HEK293 (cell line): ENCODE measurements around the gene MEGF6.

Source experiments
- CTCF ChIA-PET: fragments of 350-600 bp; formaldehyde crosslinking; extraction: SDS; loops from one replicate; lab custom pipeline; 2021; ENCODE audit warnings: antibody characterized with exemption; lab: Yijun Ruan, JAX
- POLR2A ChIA-PET: fragments of 300-600 bp; formaldehyde crosslinking; extraction: SDS; loops from one replicate; lab custom pipeline; 2020; ENCODE audit warnings: antibody characterized with exemption, inconsistent platforms; lab: Yijun Ruan, JAX
- H3K27ac ChIP-seq: fragments of 200-500 bp; sonication (Bioruptor generic); 2 replicates; pipeline ENCODE4 v1.5.1; 2014; ENCODE audit warnings: low read depth, low read length, control low read depth, inconsistent platforms; ENCODE audit errors: extremely low read depth
- H3K36me3 ChIP-seq, 2 experiments: fragments of 200-500 bp in 1 of 2; sonication (Bioruptor generic) in 1 of 2; 1 replicate in 1 of 2; 2 replicates in 1 of 2; pipeline ENCODE4 v1.5.1; 2014 to 2017; ENCODE audit warnings: inconsistent platforms in 2 of 2, low read length in 2 of 2; ENCODE audit not compliant: control insufficient read depth in 2 of 2, insufficient read depth in 1 of 2
- H3K4me1 ChIP-seq: fragments of 200-500 bp; sonication (Bioruptor generic); 2 replicates; pipeline ENCODE4 v1.5.1; 2014; ENCODE audit warnings: mild to moderate bottlenecking, low read length, inconsistent platforms; ENCODE audit not compliant: control insufficient read depth, insufficient read depth
- H3K4me3 ChIP-seq: 2 replicates; pipeline ENCODE4 v1.5.1; 2011; ENCODE audit warnings: low read depth, mild to moderate bottlenecking, control low read depth, low read length, moderate library complexity
- H3K9me3 ChIP-seq: fragments of 200-500 bp; sonication (Bioruptor generic); 2 replicates; pipeline ENCODE4 v1.5.1; 2014; ENCODE audit warnings: low read depth, low read length, inconsistent platforms; ENCODE audit not compliant: control insufficient read depth, insufficient read depth
- GLIS1 ChIP-seq: fragments of 450-650 bp; formaldehyde crosslinking; IDR thresholded peaks from 2 replicates; pipeline ENCODE4 v1.5.1; 2016; ENCODE audit warnings: missing biosample characterization, missing genetic modification characterization
- GLIS2 ChIP-seq: fragments of 450-650 bp; formaldehyde crosslinking; IDR thresholded peaks from 2 replicates; pipeline ENCODE4 v1.5.1; 2016; ENCODE audit warnings: missing biosample characterization, missing genetic modification characterization
- HIC1 ChIP-seq: fragments of 450-650 bp; formaldehyde crosslinking; IDR thresholded peaks from 2 replicates; pipeline ENCODE4 v1.5.1; 2016; ENCODE audit warnings: missing biosample characterization, missing genetic modification characterization
- KLF1 ChIP-seq: fragments of 450-650 bp; formaldehyde crosslinking; IDR thresholded peaks from 2 replicates; pipeline ENCODE4 v1.5.1; 2016; ENCODE audit warnings: missing biosample characterization, missing genetic modification characterization
- KLF10 ChIP-seq: fragments of 450-650 bp; IDR thresholded peaks from 2 replicates; pipeline ENCODE4 v1.5.1; 2018; ENCODE audit warnings: missing biosample characterization, mild to moderate bottlenecking, missing genetic modification characterization
- KLF8 ChIP-seq: fragments of 450-650 bp; formaldehyde crosslinking; IDR thresholded peaks from 2 replicates; pipeline ENCODE4 v1.5.1; 2016; ENCODE audit warnings: missing biosample characterization, missing genetic modification characterization
- KLF9 ChIP-seq: fragments of 450-650 bp; formaldehyde crosslinking; IDR thresholded peaks from 2 replicates; pipeline ENCODE4 v1.5.1; 2016; ENCODE audit warnings: missing biosample characterization, missing genetic modification characterization, low read depth
- PATZ1 ChIP-seq: fragments of 450-650 bp; formaldehyde crosslinking; IDR thresholded peaks from 2 replicates; pipeline ENCODE4 v1.5.1; 2016; ENCODE audit warnings: missing biosample characterization, missing genetic modification characterization
- SCRT2 ChIP-seq: fragments of 450-650 bp; formaldehyde crosslinking; IDR thresholded peaks from 2 replicates; pipeline ENCODE4 v1.5.1; 2016; ENCODE audit warnings: missing biosample characterization, missing genetic modification characterization
- SP3 ChIP-seq: fragments of 450-650 bp; formaldehyde crosslinking; IDR thresholded peaks from 2 replicates; pipeline ENCODE4 v1.5.1; 2016; ENCODE audit warnings: missing biosample characterization, missing genetic modification characterization
- YY1 ChIP-seq: fragments of 450-650 bp; formaldehyde crosslinking; IDR thresholded peaks from 2 replicates; pipeline ENCODE4 v1.5.1; 2018; ENCODE audit warnings: missing biosample characterization, missing genetic modification characterization
- ZBTB20 ChIP-seq: fragments of 450-650 bp; formaldehyde crosslinking; IDR thresholded peaks from 2 replicates; pipeline ENCODE4 v1.5.1; 2016; ENCODE audit warnings: missing biosample characterization, missing genetic modification characterization
- ZBTB48 ChIP-seq: fragments of 450-650 bp; formaldehyde crosslinking; IDR thresholded peaks from 2 replicates; pipeline ENCODE4 v1.5.1; 2016; ENCODE audit warnings: missing biosample characterization, missing genetic modification characterization
- ZBTB7A ChIP-seq: fragments of 450-650 bp; formaldehyde crosslinking; IDR thresholded peaks from 2 replicates; pipeline ENCODE4 v1.5.1; 2016; ENCODE audit warnings: low read depth, missing biosample characterization, missing genetic modification characterization
- ZBTB8A ChIP-seq: fragments of 450-650 bp; formaldehyde crosslinking; IDR thresholded peaks from 2 replicates; pipeline ENCODE4 v1.5.1; 2016; ENCODE audit warnings: missing biosample characterization, missing genetic modification characterization
- ZFP69B ChIP-seq: fragments of 450-650 bp; formaldehyde crosslinking; IDR thresholded peaks from 2 replicates; pipeline ENCODE4 v1.5.1; 2016; ENCODE audit warnings: missing biosample characterization, missing genetic modification characterization
- ZIC2 ChIP-seq: fragments of 450-650 bp; formaldehyde crosslinking; IDR thresholded peaks from 2 replicates; pipeline ENCODE4 v1.5.1; 2016; ENCODE audit warnings: missing biosample characterization, missing genetic modification characterization
- ZNF223 ChIP-seq: fragments of 450-650 bp; formaldehyde crosslinking; IDR thresholded peaks from 2 replicates; pipeline ENCODE4 v1.5.1; 2016; ENCODE audit warnings: missing biosample characterization, missing genetic modification characterization
- ZNF335 ChIP-seq: fragments of 450-650 bp; formaldehyde crosslinking; conservative IDR thresholded peaks from 2 replicates; pipeline ENCODE4 v1.5.1; 2016; ENCODE audit warnings: missing biosample characterization, missing genetic modification characterization
- ZNF449 ChIP-seq: fragments of 450-650 bp; formaldehyde crosslinking; IDR thresholded peaks from 2 replicates; pipeline ENCODE4 v1.5.1; 2017; ENCODE audit warnings: missing biosample characterization, mild to moderate bottlenecking, missing genetic modification characterization, moderate library complexity
- ZNF585B ChIP-seq: fragments of 450-650 bp; formaldehyde crosslinking; IDR thresholded peaks from 2 replicates; pipeline ENCODE4 v1.5.1; 2016; ENCODE audit warnings: missing biosample characterization, missing genetic modification characterization
- ZNF624 ChIP-seq: fragments of 450-650 bp; formaldehyde crosslinking; IDR thresholded peaks from 2 replicates; pipeline ENCODE4 v1.5.1; 2017; ENCODE audit warnings: missing biosample characterization, missing genetic modification characterization
- ZNF701 ChIP-seq: fragments of 450-650 bp; formaldehyde crosslinking; IDR thresholded peaks from 2 replicates; pipeline ENCODE4 v1.5.1; 2016; ENCODE audit warnings: missing biosample characterization, missing genetic modification characterization
- ZNF747 ChIP-seq: fragments of 450-650 bp; formaldehyde crosslinking; IDR thresholded peaks from 2 replicates; pipeline ENCODE4 v1.5.1; 2016; ENCODE audit warnings: missing biosample characterization, missing genetic modification characterization
- TF ChIP-seq, protein P1 (sequence below): fragments of 450-650 bp; IDR thresholded peaks from 2 replicates; pipeline ENCODE4 v1.5.1; 2018; ENCODE audit warnings: missing biosample characterization, mild to moderate bottlenecking, missing genetic modification characterization
- TF ChIP-seq, protein P2 (sequence below): IDR thresholded peaks from 2 replicates; pipeline ENCODE4 v1.6.1; 2011; ENCODE audit warnings: mild to moderate bottlenecking, low read depth, low read length, borderline replicate concordance
- TF ChIP-seq, protein P3 (sequence below): fragments of 450-650 bp; formaldehyde crosslinking; IDR thresholded peaks from 2 replicates; pipeline ENCODE4 v1.5.1; 2016; ENCODE audit warnings: missing biosample characterization, missing genetic modification characterization

The MEGF6 gene

DNA sequence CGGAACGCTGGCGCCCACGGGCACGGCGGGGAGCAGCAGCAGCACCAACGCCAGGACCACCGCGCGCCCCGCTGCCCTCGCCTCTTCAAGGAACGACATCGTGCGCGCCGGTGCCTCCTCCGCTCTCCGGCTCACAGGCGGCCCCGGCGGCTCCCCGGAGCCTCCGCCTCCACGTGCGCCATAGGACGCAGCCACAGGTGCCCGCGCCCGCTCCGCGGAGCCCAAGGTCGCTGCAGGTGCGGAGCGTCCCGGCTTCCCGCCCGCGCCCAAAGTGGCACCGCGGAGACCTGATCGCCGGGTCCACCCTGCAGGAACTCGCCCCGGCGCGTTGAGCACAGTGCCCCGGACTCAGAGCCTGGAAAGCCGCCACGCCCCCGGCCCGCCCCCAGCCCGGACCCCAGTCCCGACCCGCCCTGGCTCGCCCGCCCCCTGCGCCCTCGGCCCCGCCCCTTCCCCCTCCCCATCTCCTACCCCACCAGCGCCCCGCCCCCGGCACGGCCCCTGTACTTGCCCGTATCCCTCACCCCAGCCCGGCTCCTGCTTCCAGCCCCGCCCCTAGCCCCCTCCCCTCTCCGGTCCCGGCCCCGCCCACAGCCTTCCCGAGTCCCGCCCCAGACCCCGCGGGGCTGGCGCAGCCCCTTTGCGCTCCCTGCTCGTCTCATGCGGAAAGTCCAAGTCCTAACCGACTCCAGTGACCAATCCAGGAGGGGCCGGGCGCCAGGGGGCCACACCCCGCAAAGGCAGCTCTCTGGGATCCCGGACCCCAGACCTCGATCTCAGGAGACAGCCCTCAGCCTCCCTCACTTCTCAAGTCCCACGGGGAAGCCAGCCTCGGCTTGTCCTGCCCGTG, at the start of gene MEGF6:
TSS of gene MEGF6 (minus strand) at position 339 of the 850 bp plus-strand sequence. CDS start at position 99, 240 bp downstream.
- H3K4me1 ChIP-seq: no peaks in the 10 kb centered on the region; the same call in 1 of the 2 replicates
- H3K36me3 ChIP-seq: no peaks in the 10 kb centered on the region
- no peak within 1 kb of the TSS; the same call in 1 of the 2 replicates for H3K27ac ChIP-seq
- H3K4me3 ChIP-seq: peak within 1 kb of the TSS; percentile 36
- ChIA-PET POLR2A (no interaction called here), CTCF (interaction anchor here (0.5 to 1.7 kb wide), 4 partner anchors 8 to 223 kb away, joined by 3 to 9 read pairs (median 4); no protein-coding TSS in a partner anchor)
- H3K9me3 ChIP-seq: no peaks in the 10 kb centered on the region
- TF ChIP-seq KLF10 (tag by site-specific recombination): peak; percentile 83; the same call in 1 of the 2 replicates
- TF ChIP-seq GLIS2 (tag by site-specific recombination): peak; percentile 77
- TF ChIP-seq, protein P1, sequence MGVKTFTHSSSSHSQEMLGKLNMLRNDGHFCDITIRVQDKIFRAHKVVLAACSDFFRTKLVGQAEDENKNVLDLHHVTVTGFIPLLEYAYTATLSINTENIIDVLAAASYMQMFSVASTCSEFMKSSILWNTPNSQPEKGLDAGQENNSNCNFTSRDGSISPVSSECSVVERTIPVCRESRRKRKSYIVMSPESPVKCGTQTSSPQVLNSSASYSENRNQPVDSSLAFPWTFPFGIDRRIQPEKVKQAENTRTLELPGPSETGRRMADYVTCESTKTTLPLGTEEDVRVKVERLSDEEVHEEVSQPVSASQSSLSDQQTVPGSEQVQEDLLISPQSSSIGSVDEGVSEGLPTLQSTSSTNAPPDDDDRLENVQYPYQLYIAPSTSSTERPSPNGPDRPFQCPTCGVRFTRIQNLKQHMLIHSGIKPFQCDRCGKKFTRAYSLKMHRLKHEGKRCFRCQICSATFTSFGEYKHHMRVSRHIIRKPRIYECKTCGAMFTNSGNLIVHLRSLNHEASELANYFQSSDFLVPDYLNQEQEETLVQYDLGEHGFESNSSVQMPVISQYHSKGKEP (tag by site-specific recombination): no peak
- no peak for TF ChIP-seq KLF1 (tag by site-specific recombination)
- TF ChIP-seq HIC1 (tag by site-specific recombination): peak; percentile 12; the same call in 1 of the 2 replicates
- TF ChIP-seq ZBTB8A (tag by site-specific recombination): peak; percentile 55
- TF ChIP-seq ZNF335: peak; percentile 54
- TF ChIP-seq KLF8 (tag by site-specific recombination): peak; percentile 17; the same call in 1 of the 2 replicates
- TF ChIP-seq, protein P2, sequence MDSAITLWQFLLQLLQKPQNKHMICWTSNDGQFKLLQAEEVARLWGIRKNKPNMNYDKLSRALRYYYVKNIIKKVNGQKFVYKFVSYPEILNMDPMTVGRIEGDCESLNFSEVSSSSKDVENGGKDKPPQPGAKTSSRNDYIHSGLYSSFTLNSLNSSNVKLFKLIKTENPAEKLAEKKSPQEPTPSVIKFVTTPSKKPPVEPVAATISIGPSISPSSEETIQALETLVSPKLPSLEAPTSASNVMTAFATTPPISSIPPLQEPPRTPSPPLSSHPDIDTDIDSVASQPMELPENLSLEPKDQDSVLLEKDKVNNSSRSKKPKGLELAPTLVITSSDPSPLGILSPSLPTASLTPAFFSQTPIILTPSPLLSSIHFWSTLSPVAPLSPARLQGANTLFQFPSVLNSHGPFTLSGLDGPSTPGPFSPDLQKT: no peak
- peak; percentile 45; the same call in 1 of the 2 replicates for TF ChIP-seq ZFP69B (tag by site-specific recombination)
- TF ChIP-seq ZBTB7A (tag by site-specific recombination): no peak
- TF ChIP-seq PATZ1: no peak
- no peak for TF ChIP-seq ZNF701 (tag by site-specific recombination)
- TF ChIP-seq SCRT2: peak; percentile 98
- TF ChIP-seq ZNF449 (tag by site-specific recombination): no peak
- 0 out of 2 replicates have a peak, but pooled peaks have one; percentile 31 for TF ChIP-seq YY1 (tag by site-specific recombination)
- TF ChIP-seq, protein P3, sequence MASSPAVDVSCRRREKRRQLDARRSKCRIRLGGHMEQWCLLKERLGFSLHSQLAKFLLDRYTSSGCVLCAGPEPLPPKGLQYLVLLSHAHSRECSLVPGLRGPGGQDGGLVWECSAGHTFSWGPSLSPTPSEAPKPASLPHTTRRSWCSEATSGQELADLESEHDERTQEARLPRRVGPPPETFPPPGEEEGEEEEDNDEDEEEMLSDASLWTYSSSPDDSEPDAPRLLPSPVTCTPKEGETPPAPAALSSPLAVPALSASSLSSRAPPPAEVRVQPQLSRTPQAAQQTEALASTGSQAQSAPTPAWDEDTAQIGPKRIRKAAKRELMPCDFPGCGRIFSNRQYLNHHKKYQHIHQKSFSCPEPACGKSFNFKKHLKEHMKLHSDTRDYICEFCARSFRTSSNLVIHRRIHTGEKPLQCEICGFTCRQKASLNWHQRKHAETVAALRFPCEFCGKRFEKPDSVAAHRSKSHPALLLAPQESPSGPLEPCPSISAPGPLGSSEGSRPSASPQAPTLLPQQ (tag by site-specific recombination): peak; percentile 71
- TF ChIP-seq GLIS1 (tag by site-specific recombination): peak; percentile 76
- TF ChIP-seq ZNF624 (tag by site-specific recombination): no peak
- no peak for TF ChIP-seq ZNF223 (tag by site-specific recombination)
- TF ChIP-seq ZIC2 (tag by site-specific recombination): peak; percentile 65
- no peak for TF ChIP-seq ZNF747
- TF ChIP-seq ZBTB20 (tag by site-specific recombination): peak; percentile 28; the same call in 1 of the 2 replicates
- peak; percentile 76 for TF ChIP-seq KLF9 (tag by site-specific recombination)
- TF ChIP-seq ZNF585B (tag by site-specific recombination): peak; percentile 7; the same call in 1 of the 2 replicates
- peak; percentile 73 for TF ChIP-seq SP3 (tag by site-specific recombination)
- no peak; the same call in 1 of the 2 replicates for TF ChIP-seq ZBTB48 (tag by site-specific recombination)
